Stimulated activated CD4-positive, alpha-beta T cell treated with anti-CD3 and anti-CD28 coated beads, Interleukin-4, amount 100 ng/mL, for 48 hours (primary cell): ENCODE measurements around the gene ARHGEF10L.
"Not testable (repeated sequence)": the region's sequence is repeated elsewhere in the genome, so short reads cannot be mapped to it uniquely, and the experiment has no call there.

Source experiments
- DNase-seq, 2 donors: peaks; one replicate each; pipeline ENCODE4 v3.0.0-alpha.2; 2020; ENCODE audit warnings: low read depth in 2 of 2

ARHGEF10L gene

GRCh38 chr1:17612831-17613230 is 73.3 kb downstream of the ARHGEF10L start:
- no peak for DNase-seq

GRCh38 chr1:17614586-17614985 is 75.1 kb downstream of the ARHGEF10L start:
- no peak for DNase-seq

DNA sequence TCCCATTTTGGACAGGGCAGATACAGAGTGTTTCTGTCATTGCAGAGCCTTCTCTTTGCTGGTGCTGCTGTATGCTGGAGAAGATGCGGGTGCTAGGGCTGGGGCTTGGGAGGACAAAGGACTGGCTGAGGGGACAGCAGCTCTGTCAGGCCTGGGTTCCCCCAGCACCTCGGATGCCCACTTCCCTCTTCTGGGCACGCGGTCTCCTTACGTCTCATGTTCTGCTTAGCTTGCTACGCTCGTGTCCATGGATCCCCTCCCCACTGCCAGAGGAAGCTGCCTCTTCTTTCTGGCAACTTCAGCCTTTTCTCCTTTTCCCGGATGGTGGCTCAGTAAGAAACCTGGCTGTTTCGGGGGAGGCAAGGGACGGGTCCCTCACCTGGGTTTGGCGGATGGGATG is 75.7 kb downstream of the ARHGEF10L start:
- no peak for DNase-seq

- no peak for DNase-seq
Observed at GRCh38 chr1:17615959-17616358, 76.5 kb downstream of the ARHGEF10L start.

- DNase-seq: no peak
Observed at GRCh38 chr1:17616731-17617279, 77.3 kb downstream of the ARHGEF10L start.

GRCh38 chr1:17617787-17618557 is 78.5 kb downstream of the ARHGEF10L start:
- DNase-seq: no peak

DNA sequence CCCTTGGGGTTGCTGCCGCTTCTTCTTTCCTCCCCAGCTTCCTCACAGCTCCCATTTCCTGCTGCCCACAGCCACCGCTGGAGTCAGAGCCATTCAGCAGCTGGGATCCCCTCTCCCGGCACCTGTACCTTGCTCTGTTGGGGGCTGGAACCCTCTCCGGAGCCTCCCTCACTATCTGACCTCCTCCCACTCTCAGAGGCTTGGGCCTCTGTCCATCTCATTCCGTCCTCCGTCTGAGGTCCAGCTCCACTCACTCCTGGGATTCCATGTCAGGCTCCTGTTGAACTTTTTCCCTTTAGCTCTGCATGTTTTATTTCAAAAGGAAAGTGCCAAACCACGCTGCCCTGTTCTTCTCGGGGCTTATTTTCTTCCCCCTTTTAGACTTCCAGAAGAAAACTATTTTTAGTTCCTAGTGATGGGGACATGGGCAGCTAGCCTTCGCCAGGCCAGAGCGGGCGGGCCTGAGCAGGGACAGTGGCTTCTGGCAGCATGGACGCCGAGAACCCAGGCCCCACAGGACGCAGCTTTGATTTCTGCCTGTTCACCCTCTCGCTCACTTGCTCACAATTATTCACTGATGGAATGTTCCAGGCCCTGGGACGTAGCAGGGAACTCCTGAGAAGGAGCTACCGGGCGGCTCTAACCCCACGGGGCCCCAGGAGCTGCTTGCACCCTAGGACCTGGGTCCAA is 79.2 kb downstream of the ARHGEF10L start:
- DNase-seq: no peak

DNA sequence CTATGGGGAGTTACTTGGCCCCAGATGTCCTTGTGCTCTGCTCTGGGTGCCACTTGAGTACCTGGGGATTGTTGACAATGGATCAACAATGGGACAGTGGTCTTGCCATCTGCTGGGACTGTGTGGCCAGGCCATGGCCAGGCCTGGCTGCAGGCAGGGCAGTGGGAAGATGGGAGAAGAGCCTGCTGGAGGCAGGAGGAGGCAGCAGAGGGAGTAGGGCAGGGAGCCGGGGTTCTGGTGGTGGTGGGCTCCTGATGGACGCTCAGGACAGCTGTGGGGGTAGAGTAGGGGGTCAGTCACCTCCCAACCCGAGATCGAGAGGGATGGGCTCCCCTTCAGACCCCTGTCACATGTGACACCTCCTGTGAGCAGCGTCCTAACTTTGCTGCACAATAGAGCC is 81.0 kb downstream of the ARHGEF10L start:
- DNase-seq: no peak

- no peak for DNase-seq
Observed at GRCh38 chr1:17621691-17622090, 82.2 kb downstream of the ARHGEF10L start.

GRCh38 chr1:17622823-17623222 is 83.3 kb downstream of the ARHGEF10L start:
- no peak for DNase-seq

DNA sequence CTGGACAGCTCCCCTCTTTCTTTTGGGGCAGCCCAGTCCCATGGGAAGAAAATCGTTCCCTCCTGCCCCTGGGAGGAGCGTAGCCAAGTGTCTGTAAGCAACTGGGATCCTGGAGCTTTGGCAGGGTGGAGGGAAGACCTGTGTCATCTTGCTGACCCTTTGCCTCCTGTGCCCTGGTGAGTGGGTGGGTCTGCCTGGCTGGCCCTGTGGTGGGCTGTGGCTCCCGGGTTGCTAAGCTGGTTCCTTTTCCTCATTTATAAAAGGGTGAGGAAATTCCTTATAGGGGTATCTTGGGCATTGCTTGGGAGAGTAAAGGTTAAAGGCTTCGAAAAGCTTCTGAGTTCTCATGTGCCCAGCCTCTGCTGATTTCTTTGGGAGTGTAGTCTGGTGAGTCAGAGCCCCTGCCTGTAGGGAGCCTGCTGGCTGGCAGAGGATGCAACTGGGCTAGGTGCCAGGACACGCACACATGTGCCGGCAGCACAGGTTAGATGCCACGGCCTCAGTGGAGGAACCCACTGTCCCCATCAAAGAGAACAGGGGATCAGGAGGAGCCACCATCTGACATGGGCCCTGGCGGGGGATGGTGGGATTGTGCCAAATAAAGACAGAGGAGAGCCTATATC is 85.2 kb downstream of the ARHGEF10L start:
- no peak for DNase-seq

DNA sequence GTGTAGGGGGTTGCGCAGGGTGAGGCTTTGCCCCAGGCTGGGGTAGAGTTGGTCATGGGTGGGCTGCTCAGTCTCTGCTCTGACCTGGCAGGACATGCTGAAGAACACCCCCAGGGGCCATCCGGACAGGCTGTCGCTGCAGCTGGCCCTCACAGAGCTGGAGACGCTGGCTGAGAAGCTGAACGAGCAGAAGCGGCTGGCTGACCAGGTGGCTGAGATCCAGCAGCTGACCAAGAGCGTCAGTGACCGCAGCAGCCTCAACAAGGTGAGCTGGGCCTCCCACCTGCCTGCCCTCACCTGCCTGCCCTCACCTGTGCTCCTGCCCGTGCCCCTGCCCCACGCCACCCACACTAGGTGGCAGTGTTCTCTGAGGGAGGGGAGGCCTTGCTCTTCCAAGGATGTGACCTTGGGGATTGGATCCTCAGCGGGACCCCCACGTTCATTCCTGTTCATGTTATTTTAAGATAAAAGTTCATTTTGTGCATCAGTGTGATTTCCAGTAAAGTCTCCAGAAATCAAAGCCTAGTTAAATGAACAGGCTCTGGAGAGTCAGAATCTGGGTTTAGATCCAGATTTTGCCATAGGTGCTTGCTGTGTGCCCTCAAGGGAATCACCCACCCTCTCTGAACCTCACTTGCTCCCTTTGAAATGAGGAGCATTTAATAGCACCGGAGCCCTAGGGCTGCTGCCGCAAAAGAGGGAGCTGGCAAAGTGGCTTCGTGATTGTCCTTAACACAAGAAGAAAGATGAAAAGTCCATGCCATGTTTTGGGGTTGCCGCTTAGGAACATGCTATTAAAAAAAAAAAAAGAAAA is 87.9 kb downstream of the ARHGEF10L start:
- no peak for DNase-seq

DNA sequence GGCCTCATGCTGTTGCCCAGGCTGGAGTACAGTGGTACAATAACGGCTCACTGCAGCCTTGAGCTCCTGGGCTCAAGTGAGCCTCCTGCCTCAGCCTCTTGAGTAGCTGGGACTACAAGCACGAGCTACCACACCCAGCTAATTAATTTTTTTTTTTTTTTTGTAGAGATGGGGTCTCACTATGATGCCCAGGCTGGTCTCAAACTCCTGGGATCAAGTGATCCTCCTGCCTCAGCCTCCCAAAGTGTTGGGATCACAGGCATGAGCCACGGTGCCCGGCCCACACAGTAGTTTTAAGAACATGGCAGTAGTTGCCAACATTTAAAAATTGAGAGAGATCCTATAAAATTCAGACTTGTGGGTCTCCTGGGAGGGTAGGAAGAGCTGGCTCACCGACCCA is 89.5 kb downstream of the ARHGEF10L start:
- not testable (repeated sequence) for DNase-seq

GRCh38 chr1:17629460-17629859 is 90.0 kb downstream of the ARHGEF10L start:
- no peak for DNase-seq

- DNase-seq: no peak
Observed at GRCh38 chr1:17630048-17630830, 90.7 kb downstream of the ARHGEF10L start.

GRCh38 chr1:17630986-17631385 is 91.5 kb downstream of the ARHGEF10L start:
- DNase-seq: no peak

DNA sequence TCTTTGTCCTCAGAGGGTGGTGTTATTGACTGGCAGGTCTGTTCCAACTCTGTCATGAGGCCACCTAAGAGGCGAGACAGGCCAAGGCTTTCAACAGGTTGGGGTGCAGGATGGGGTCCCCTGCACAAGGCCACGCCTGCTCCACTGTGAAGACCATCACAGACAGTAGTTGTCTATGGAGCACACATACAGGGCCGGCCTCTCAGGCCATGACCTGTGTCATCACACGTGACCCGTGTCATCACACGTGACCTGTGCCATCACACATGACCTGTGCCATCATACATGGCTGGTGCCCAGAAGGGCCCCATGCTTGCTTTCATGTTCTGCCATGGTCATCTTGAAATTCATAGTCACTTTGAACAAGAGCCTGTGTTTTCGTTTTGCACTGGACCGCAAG is 91.9 kb downstream of the ARHGEF10L start:
- no peak for DNase-seq

GRCh38 chr1:17632106-17632505 is 92.6 kb downstream of the ARHGEF10L start:
- DNase-seq: no peak

GRCh38 chr1:17632541-17633184 is 93.2 kb downstream of the ARHGEF10L start:
- DNase-seq: no peak

GRCh38 chr1:17633654-17634053 is 94.2 kb downstream of the ARHGEF10L start:
- DNase-seq: no peak
